Measurements from ENCODE around the gene PHGDH. TPM values are rescaled to one million over a fixed set of nuclear protein-coding genes. Genes with fewer than 3 reads are reported as not detected.
A peak's percentile ranks its signal among the peaks of the same experiment; 100 is the strongest.

PHGDH gene
- total and polyA plus RNA-seq, 2 of the 13 experiments (the other 11 are each of a cell fraction or from before 2014, with no cell fraction given) = 95.8 to 133 TPM

DNA sequence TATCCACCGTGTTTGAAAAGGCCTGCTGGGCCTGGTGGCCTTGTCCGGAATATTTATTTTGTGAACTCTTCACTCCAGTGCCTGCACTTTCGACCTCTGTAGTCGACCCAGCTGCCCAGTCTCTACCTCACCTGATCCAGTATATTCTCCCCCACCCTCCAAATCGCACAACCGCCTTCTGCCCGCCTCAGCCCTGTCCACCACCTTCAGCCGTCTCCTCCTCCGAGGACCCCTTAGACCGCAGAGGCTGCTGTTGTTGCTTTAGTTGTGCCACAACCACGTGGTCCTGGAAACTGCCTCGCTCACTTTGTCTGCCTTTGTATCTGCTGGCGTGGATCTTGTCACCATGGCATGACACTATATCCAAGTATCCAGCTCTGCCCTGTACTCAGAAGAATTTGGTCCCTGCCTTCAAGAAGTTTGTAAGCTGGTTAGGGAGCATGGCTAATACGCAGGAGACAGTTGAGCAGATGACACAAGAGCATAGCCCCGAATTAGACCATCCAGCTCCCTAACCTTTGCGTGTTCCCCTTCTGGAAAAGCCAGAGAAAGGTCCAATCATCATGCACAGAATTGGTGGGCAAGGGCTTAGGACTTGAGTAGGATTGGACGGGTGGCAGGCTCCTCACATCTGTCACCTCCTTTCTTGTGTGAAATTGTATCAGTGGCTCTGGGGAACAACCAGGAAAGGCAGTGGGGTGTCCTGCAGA, 1.5 kb downstream of the PHGDH start (continued):
- TF ChIP-seq LCORL (IDR thresholded peaks at IDR 0.05) = no peak
- no peak for TF ChIP-seq LCORL (CRISPR knock-in tag; IDR thresholded peaks at IDR 0.05)
- peak; percentile 9 for TF ChIP-seq KMT2B (CRISPR knock-in tag; IDR thresholded peaks at IDR 0.05)
- TF ChIP-seq, protein P1, sequence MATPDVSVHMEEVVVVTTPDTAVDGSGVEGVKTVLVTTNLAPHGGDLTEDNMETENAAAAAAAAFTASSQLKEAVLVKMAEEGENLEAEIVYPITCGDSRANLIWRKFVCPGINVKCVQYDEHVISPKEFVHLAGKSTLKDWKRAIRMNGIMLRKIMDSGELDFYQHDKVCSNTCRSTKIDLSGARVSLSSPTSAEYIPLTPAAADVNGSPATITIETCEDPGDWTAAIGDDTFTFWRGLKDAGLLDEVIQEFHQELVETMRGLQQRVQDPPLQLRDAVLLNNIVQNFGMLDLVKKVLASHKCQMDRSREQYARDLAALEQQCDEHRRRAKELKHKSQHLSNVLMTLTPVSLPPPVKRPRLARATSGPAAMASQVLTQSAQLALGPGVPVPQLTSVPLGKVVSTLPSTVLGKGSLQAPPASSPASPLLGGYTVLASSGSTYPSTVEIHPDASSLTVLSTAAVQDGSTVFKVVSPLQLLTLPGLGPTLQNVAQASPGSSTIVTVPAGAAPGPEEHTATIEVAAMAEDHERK (CRISPR knock-in tag; IDR thresholded peaks at IDR 0.05; ENCODE audit: low read depth) = no peak
- no peak for TF ChIP-seq CREB1 (IDR thresholded peaks at IDR 0.05)
- TF ChIP-seq CREB1 (CRISPR knock-in tag; IDR thresholded peaks at IDR 0.05) = no peak
- TF ChIP-seq ZNF670 (CRISPR knock-in tag; IDR thresholded peaks at IDR 0.05; ENCODE audit: borderline replicate concordance) = no peak
- 0 out of 2 replicates have a peak, but pooled peaks have one; percentile 36 for TF ChIP-seq ZNF605 (CRISPR knock-in tag; IDR thresholded peaks at IDR 0.05)
- TF ChIP-seq, protein P2, sequence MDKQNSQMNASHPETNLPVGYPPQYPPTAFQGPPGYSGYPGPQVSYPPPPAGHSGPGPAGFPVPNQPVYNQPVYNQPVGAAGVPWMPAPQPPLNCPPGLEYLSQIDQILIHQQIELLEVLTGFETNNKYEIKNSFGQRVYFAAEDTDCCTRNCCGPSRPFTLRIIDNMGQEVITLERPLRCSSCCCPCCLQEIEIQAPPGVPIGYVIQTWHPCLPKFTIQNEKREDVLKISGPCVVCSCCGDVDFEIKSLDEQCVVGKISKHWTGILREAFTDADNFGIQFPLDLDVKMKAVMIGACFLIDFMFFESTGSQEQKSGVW (CRISPR knock-in tag; IDR thresholded peaks at IDR 0.05; ENCODE audit: borderline replicate concordance) = no peak
- no peak for TF ChIP-seq SMARCE1 (IDR thresholded peaks at IDR 0.05; ENCODE audit: borderline replicate concordance)
- TF ChIP-seq, protein P3, sequence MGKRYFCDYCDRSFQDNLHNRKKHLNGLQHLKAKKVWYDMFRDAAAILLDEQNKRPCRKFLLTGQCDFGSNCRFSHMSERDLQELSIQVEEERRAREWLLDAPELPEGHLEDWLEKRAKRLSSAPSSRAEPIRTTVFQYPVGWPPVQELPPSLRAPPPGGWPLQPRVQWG (CRISPR knock-in tag; IDR thresholded peaks at IDR 0.05; ENCODE audit: borderline replicate concordance, low read depth) = no peak
- TF ChIP-seq FOXO1 (CRISPR knock-in tag; IDR thresholded peaks at IDR 0.05) = no peak
- TF ChIP-seq ZFP1 (CRISPR knock-in tag; IDR thresholded peaks at IDR 0.05) = no peak
- TF ChIP-seq ZNF543 (CRISPR knock-in tag; IDR thresholded peaks at IDR 0.05) = 0 out of 2 replicates have a peak, but pooled peaks have one; percentile 61
- no peak for TF ChIP-seq ZFAT (CRISPR knock-in tag; conservative IDR thresholded peaks at IDR 0.05)
- TF ChIP-seq TGIF2 (CRISPR knock-in tag; IDR thresholded peaks at IDR 0.05) = no peak
- TF ChIP-seq MIER2 (CRISPR knock-in tag; IDR thresholded peaks at IDR 0.05) = no peak
- no peak; the same call in 1 of the 2 replicates for TF ChIP-seq EEA1 (CRISPR knock-in tag; IDR thresholded peaks at IDR 0.05; ENCODE audit: borderline replicate concordance)
- TF ChIP-seq, protein P4, sequence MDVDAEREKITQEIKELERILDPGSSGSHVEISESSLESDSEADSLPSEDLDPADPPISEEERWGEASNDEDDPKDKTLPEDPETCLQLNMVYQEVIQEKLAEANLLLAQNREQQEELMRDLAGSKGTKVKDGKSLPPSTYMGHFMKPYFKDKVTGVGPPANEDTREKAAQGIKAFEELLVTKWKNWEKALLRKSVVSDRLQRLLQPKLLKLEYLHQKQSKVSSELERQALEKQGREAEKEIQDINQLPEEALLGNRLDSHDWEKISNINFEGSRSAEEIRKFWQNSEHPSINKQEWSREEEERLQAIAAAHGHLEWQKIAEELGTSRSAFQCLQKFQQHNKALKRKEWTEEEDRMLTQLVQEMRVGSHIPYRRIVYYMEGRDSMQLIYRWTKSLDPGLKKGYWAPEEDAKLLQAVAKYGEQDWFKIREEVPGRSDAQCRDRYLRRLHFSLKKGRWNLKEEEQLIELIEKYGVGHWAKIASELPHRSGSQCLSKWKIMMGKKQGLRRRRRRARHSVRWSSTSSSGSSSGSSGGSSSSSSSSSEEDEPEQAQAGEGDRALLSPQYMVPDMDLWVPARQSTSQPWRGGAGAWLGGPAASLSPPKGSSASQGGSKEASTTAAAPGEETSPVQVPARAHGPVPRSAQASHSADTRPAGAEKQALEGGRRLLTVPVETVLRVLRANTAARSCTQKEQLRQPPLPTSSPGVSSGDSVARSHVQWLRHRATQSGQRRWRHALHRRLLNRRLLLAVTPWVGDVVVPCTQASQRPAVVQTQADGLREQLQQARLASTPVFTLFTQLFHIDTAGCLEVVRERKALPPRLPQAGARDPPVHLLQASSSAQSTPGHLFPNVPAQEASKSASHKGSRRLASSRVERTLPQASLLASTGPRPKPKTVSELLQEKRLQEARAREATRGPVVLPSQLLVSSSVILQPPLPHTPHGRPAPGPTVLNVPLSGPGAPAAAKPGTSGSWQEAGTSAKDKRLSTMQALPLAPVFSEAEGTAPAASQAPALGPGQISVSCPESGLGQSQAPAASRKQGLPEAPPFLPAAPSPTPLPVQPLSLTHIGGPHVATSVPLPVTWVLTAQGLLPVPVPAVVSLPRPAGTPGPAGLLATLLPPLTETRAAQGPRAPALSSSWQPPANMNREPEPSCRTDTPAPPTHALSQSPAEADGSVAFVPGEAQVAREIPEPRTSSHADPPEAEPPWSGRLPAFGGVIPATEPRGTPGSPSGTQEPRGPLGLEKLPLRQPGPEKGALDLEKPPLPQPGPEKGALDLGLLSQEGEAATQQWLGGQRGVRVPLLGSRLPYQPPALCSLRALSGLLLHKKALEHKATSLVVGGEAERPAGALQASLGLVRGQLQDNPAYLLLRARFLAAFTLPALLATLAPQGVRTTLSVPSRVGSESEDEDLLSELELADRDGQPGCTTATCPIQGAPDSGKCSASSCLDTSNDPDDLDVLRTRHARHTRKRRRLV (CRISPR knock-in tag; IDR thresholded peaks at IDR 0.05) = no peak
- TF ChIP-seq SNAPC2 (CRISPR knock-in tag; IDR thresholded peaks at IDR 0.05) = no peak
- no peak for TF ChIP-seq REPIN1 (CRISPR knock-in tag; IDR thresholded peaks at IDR 0.05; ENCODE audit: borderline replicate concordance, low read depth)
- no peak for TF ChIP-seq ZNF776 (CRISPR knock-in tag; IDR thresholded peaks at IDR 0.05)
- no peak for TF ChIP-seq ZNF678 (CRISPR knock-in tag; IDR thresholded peaks at IDR 0.05)
- no peak for TF ChIP-seq ZNF816 (CRISPR knock-in tag; IDR thresholded peaks at IDR 0.05; ENCODE audit: borderline replicate concordance)
- TF ChIP-seq ZNF878 (CRISPR knock-in tag; IDR thresholded peaks at IDR 0.05) = 0 out of 2 replicates have a peak, but pooled peaks have one; percentile 54

All from HepG2 (cell line).